SK-N-SH (cell line): ENCODE measurements around the gene ACTN4. TPM values are rescaled to one million over a fixed set of nuclear protein-coding genes. Genes with fewer than 3 reads are reported as not detected.

Experiments used
- CTCF ChIA-PET: fragments of 300-600, 350-600 bp; formaldehyde crosslinking; extraction: SDS; loops from one replicate; lab custom pipeline; 2021; lab: Yijun Ruan, JAX
- POLR2A ChIA-PET: fragments of 350-600 bp; sonication (Branson Sonifier 250); formaldehyde crosslinking; extraction: SDS; loops from one replicate; lab custom pipeline; 2020; ENCODE audit warnings: antibody characterized with exemption, inconsistent platforms; lab: Yijun Ruan, JAX
- DNase-seq: peaks from one replicate; pipeline ENCODE4 v3.0.0; 2012
- H2AFZ ChIP-seq: fragments of 200-600 bp; sonication (generic); 2 replicates; pipeline ENCODE4 v1.8.1; 2016; ENCODE audit warnings: antibody characterized with exemption, mild to moderate bottlenecking, low read depth
- H3F3A ChIP-seq: fragments of 200-600 bp; sonication (generic); replicated peaks from 2 replicates; pipeline ENCODE3; 2016; ENCODE audit warnings: antibody characterized with exemption, mild to moderate bottlenecking; ENCODE audit not compliant: insufficient read depth
- H3K27ac ChIP-seq, 2 experiments: fragments of 200-500 bp in 1 of 2; fragments of 200-600 bp in 1 of 2; sonication (Bioruptor generic) in 1 of 2; sonication (generic), shearing (Covaris generic) in 1 of 2; 2 replicates each; pipeline versions ENCODE4 v1.5.1 to v1.6.1; 2014 to 2016; ENCODE audit warnings: low read depth in 2 of 2, inconsistent platforms in 1 of 2, low read length in 1 of 2, mild to moderate bottlenecking in 1 of 2, mixed read lengths in 1 of 2
- H3K27me3 ChIP-seq: fragments of 200-600 bp; sonication (generic), shearing (Covaris generic); 2 replicates; pipeline ENCODE4 v1.6.1; 2016; ENCODE audit warnings: mixed run types; ENCODE audit not compliant: insufficient read depth
- H3K36me3 ChIP-seq, 2 experiments: fragments of 200-500 bp in 1 of 2; fragments of 200-600 bp in 1 of 2; sonication (Bioruptor generic) in 1 of 2; sonication (generic) in 1 of 2; replicated peaks in 1 of 2; 2 replicates each; pipeline versions ENCODE3 to v1.5.1; 2014 to 2016; ENCODE audit warnings: low read length in 1 of 2, mild to moderate bottlenecking in 1 of 2; ENCODE audit not compliant: insufficient read depth in 2 of 2, control insufficient read depth in 1 of 2
- H3K4me1 ChIP-seq, 2 experiments: fragments of 200-500 bp in 1 of 2; fragments of 200-600 bp in 1 of 2; sonication (Bioruptor generic) in 1 of 2; sonication (generic), shearing (Covaris generic) in 1 of 2; 2 replicates each; pipeline versions ENCODE4 v1.5.1 to v1.6.1; 2014 to 2016; ENCODE audit warnings: low read depth in 1 of 2, low read length in 1 of 2, mixed run types in 1 of 2; ENCODE audit not compliant: insufficient read depth in 2 of 2, control insufficient read depth in 1 of 2
- H3K4me2 ChIP-seq: fragments of 200-600 bp; sonication (generic), shearing (Covaris generic); 2 replicates; pipeline ENCODE4 v1.6.1; 2017; ENCODE audit warnings: mixed run types
- H3K4me3 ChIP-seq, 2 experiments: fragments of 200-500 bp in 1 of 2; fragments of 200-600 bp in 1 of 2; sonication (Bioruptor generic) in 1 of 2; sonication (generic), shearing (Covaris generic) in 1 of 2; 2 replicates each; pipeline versions ENCODE4 v1.5.1 to v1.8.1; 2014 to 2016; ENCODE audit warnings: low read depth in 2 of 2, inconsistent platforms in 1 of 2, low read length in 1 of 2, mild to moderate bottlenecking in 1 of 2, mixed read lengths in 1 of 2, moderate library complexity in 1 of 2
- H3K79me2 ChIP-seq: fragments of 200-600 bp; sonication (generic); 2 replicates; pipeline ENCODE4 v1.8.1; 2017; ENCODE audit warnings: mild to moderate bottlenecking; ENCODE audit not compliant: insufficient read depth
- H3K9ac ChIP-seq: fragments of 200-600 bp; sonication (generic); 2 replicates; pipeline ENCODE4 v1.6.1; 2017; ENCODE audit warnings: mixed run types
- H3K9me2 ChIP-seq: fragments of 200-600 bp; sonication (generic); 2 replicates; pipeline ENCODE4 v1.6.1; 2017; ENCODE audit warnings: mixed run types
- H3K9me3 ChIP-seq: fragments of 200-600 bp; sonication (generic); 2 replicates; pipeline ENCODE4 v1.6.1; 2017; ENCODE audit warnings: mixed run types, mild to moderate bottlenecking, moderate library complexity
- H4K20me1 ChIP-seq: fragments of 200-600 bp; sonication (generic); 2 replicates; pipeline ENCODE4 v1.6.1; 2017; ENCODE audit warnings: mild to moderate bottlenecking, mixed run types; ENCODE audit not compliant: insufficient read depth
- EP300 ChIP-seq, 2 experiments: IDR thresholded peaks; 2 replicates each; pipeline versions ENCODE4 v1.4.0 to v1.6.1; 2012; ENCODE audit warnings: borderline replicate concordance in 1 of 2, low read depth in 1 of 2, low read length in 1 of 2
- FOXJ3 ChIP-seq: sonication (generic); formaldehyde crosslinking; IDR thresholded peaks from 2 replicates; pipeline ENCODE4 v1.5.1; 2020; ENCODE audit warnings: mild to moderate bottlenecking, missing genetic modification reagents
- GABPA ChIP-seq: IDR thresholded peaks from 2 replicates; pipeline ENCODE4 v1.4.0; 2012; ENCODE audit warnings: low read depth, mild to moderate bottlenecking
- GATA2 ChIP-seq: sonication (generic); formaldehyde crosslinking; IDR thresholded peaks from 2 replicates; pipeline ENCODE4 v1.5.0; 2020; ENCODE audit warnings: mild to moderate bottlenecking, missing genetic modification reagents
- JUND ChIP-seq: IDR thresholded peaks from 2 replicates; pipeline ENCODE4 v1.4.0; 2012
- MEF2A ChIP-seq: IDR thresholded peaks from 2 replicates; pipeline ENCODE4 v1.4.0; 2012; ENCODE audit warnings: low read depth, borderline replicate concordance
- MXI1 ChIP-seq: IDR thresholded peaks from 2 replicates; pipeline ENCODE4 v1.6.1; 2012; ENCODE audit warnings: mild to moderate bottlenecking, low read depth, low read length, improper control_type of control experiment
- POLR2AphosphoS5 ChIP-seq: IDR thresholded peaks from 2 replicates; pipeline ENCODE4 v1.6.1; 2012; ENCODE audit warnings: low read depth, low read length
- RCOR1 ChIP-seq: fragments of 150-350 bp; IDR thresholded peaks from 2 replicates; pipeline ENCODE4 v1.6.1; 2017; ENCODE audit warnings: antibody characterized with exemption, low read length
- RFX5 ChIP-seq: IDR thresholded peaks from 2 replicates; pipeline ENCODE4 v1.6.1; 2012; ENCODE audit warnings: mild to moderate bottlenecking, improper control_type of control experiment, low read length
- RXRA ChIP-seq: IDR thresholded peaks from 2 replicates; pipeline ENCODE4 v1.4.0; 2012; ENCODE audit warnings: low read depth, mild to moderate bottlenecking, borderline replicate concordance
- SIN3A ChIP-seq: IDR thresholded peaks from 2 replicates; pipeline ENCODE4 v1.6.1; 2012; ENCODE audit warnings: low read depth, mild to moderate bottlenecking, low read length, moderate library complexity, borderline replicate concordance
- SMC3 ChIP-seq: IDR thresholded peaks from 2 replicates; pipeline ENCODE4 v1.6.1; 2012; ENCODE audit warnings: low read depth, low read length, improper control_type of control experiment
- TCF12 ChIP-seq: IDR thresholded peaks from 2 replicates; pipeline ENCODE4 v1.4.0; 2012
- TEAD4 ChIP-seq: IDR thresholded peaks from 2 replicates; pipeline ENCODE4 v1.4.0; 2012; ENCODE audit warnings: mild to moderate bottlenecking, borderline replicate concordance; ENCODE audit not compliant: insufficient read depth
- YY1 ChIP-seq: IDR thresholded peaks from 2 replicates; pipeline ENCODE4 v1.4.0; 2012; ENCODE audit warnings: low read depth, mild to moderate bottlenecking
- WGBS: methylation state at CpG from one replicate; pipeline ENCODE4 v1.1.6; 2017; ENCODE audit warnings: low lambda C conversion rate; 5-methylcytosine and 5-hydroxymethylcytosine counted together
- polyA plus RNA-seq, 3 experiments: library from polyadenylated mRNA; depleted of rRNA; stranded (reverse); fragments of >200 nt; gene quantifications; 2 replicates each; pipeline ENCODE4 v1.2.3, GENCODE V29; 2012
- TF ChIP-seq, protein P1 (sequence below): IDR thresholded peaks from 2 replicates; pipeline ENCODE4 v1.6.1; 2012; ENCODE audit warnings: mild to moderate bottlenecking, low read depth, low read length, moderate library complexity

ACTN4 gene
- polyA plus RNA-seq, 1 of the 3 experiments (the other 2 are of a cell fraction): 598 TPM

DNA sequence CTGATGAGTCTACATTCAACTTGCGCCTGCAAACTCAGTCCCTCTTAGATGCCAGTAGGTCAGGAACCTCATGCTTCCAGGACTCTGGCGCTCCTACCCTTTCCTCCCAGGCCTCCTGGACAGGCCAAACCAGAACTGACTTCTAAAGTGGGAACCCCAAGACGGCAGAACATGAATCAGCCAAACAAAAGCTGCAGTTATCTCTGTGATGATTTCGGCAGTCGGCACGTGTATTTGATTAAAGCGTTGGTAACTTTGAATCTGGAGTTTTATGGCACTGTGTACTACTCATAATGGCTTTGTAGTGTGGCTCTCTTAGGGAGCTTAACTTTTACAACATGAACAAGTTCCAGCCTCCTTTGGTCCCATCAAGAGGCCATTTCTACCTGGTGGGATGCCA, 13.7 kb downstream of the ACTN4 start (continued):
- no peak for TF ChIP-seq FOXJ3 (CRISPR knock-in tag)

DNA sequence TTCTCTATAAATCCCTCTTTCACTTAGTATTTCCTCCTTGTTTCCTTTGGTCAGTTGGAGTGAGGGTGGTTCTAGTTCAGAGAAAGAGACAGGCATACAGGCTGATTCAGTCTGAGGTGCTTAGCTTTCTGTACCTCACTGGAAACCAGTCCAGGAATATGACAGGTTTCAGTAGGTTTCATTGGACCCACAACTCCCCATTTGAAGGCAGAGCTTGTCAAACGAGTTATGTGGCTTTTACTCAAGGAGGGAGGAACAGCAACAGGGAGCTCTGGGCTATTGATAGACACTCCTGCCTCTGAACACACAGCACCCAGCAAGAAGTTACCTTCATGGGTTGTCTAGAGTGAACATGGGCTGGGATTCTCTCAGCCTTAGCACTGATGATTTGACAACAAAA, 14.5 kb downstream of the ACTN4 start:
- CTCF ChIA-PET: interaction anchor here (1.5 kb wide), 1 partner anchor 28 kb away, joined by 3 read pairs; no protein-coding TSS in a partner anchor
- POLR2A ChIA-PET: no interaction called here
- no peak overlapping the region for H3K9ac ChIP-seq

DNA sequence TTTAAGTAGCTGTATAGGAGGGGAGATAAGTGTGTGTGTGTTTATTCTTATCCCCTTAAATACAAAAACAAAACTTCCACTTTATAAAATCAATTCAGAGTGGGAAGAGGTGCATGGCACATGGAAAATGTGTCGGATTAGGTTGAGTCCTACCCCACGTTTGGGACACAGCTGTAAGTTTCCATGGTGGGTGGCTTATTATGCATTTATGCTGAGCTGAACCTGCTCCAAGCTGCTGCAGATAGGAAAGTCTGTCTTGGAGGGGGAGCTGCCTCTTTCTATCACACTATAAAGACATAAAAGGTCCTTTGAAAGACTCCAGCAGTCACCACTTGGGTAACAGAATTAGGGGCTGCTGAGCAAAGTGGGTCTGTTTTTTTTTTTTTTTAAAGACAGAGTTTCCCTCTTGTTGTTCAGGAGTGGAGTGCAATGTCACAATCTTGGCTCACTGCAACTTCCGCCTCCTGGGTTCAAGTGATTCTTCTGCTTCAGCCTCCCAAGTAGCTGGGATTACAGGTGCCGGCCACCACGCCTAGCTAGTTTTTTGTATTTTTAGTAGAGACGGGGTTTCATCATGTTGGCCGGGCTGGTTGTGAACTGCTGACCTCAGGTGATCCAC, 15.2 kb downstream of the ACTN4 start:
- no peak for TF ChIP-seq RXRA
- no peak for TF ChIP-seq JUND
- no peak for TF ChIP-seq RFX5
- no peak for TF ChIP-seq GABPA
- H3K4me1 ChIP-seq: peaks cover 47 to 71% of the 10 kb centered on the region in 2 experiments
- peaks cover 3 to 6% of the 10 kb centered on the region in 2 experiments for H3K36me3 ChIP-seq
- no peak for DNase-seq
- ChIA-PET CTCF (interaction anchor here (1.0 to 1.5 kb wide), 2 partner anchors 28 to 267 kb away, joined by 3 read pairs; no protein-coding TSS in a partner anchor), POLR2A (no interaction called here)
- 89% methylated on average over 7 of the region's 7 CpGs for WGBS
- no peaks in the 10 kb centered on the region for H3K27me3 ChIP-seq
- peaks cover 95% of the 10 kb centered on the region for H3K79me2 ChIP-seq
- no peak overlapping the region for H3K4me2 ChIP-seq
- H3K27ac ChIP-seq: peak overlapping the region in 1 of 2 experiments; percentile 99; a peak in 1 of 4 replicates
- H3K9me3 ChIP-seq: no peaks in the 10 kb centered on the region
- no peaks in the 10 kb centered on the region for H3K9me2 ChIP-seq
- H2AFZ ChIP-seq: no peak overlapping the region
- H3K4me3 ChIP-seq: no peak overlapping the region
- peaks cover 27% of the 10 kb centered on the region for H4K20me1 ChIP-seq
- no peak overlapping the region for H3K9ac ChIP-seq
- peaks cover 48% of the 10 kb centered on the region for H3F3A ChIP-seq

More for the DNA sequence above, 14.5 kb downstream of the ACTN4 start:
- DNase-seq: no peak
- peaks cover 42 to 71% of the 10 kb centered on the region in 2 experiments; a peak in 3 of 4 replicates for H3K4me1 ChIP-seq
- no peak overlapping the region for H2AFZ ChIP-seq
- H3K27me3 ChIP-seq: no peaks in the 10 kb centered on the region
- WGBS: 70% methylated on average over 1 of the region's 1 CpG
- H3F3A ChIP-seq: peaks cover 48% of the 10 kb centered on the region
- H4K20me1 ChIP-seq: peaks cover 23% of the 10 kb centered on the region
- TF ChIP-seq EP300 (IDR thresholded peaks at IDR 0.05; ENCODE audit: borderline replicate concordance in 1 of 2, low read depth in 1 of 2, low read length in 1 of 2): no peak
- TF ChIP-seq POLR2AphosphoS5: no peak
- TF ChIP-seq SMC3: no peak
- no peak for TF ChIP-seq TCF12
- no peak for TF ChIP-seq GABPA
- no peak for TF ChIP-seq SIN3A
- no peak for TF ChIP-seq GATA2 (CRISPR knock-in tag)
- TF ChIP-seq, protein P1, sequence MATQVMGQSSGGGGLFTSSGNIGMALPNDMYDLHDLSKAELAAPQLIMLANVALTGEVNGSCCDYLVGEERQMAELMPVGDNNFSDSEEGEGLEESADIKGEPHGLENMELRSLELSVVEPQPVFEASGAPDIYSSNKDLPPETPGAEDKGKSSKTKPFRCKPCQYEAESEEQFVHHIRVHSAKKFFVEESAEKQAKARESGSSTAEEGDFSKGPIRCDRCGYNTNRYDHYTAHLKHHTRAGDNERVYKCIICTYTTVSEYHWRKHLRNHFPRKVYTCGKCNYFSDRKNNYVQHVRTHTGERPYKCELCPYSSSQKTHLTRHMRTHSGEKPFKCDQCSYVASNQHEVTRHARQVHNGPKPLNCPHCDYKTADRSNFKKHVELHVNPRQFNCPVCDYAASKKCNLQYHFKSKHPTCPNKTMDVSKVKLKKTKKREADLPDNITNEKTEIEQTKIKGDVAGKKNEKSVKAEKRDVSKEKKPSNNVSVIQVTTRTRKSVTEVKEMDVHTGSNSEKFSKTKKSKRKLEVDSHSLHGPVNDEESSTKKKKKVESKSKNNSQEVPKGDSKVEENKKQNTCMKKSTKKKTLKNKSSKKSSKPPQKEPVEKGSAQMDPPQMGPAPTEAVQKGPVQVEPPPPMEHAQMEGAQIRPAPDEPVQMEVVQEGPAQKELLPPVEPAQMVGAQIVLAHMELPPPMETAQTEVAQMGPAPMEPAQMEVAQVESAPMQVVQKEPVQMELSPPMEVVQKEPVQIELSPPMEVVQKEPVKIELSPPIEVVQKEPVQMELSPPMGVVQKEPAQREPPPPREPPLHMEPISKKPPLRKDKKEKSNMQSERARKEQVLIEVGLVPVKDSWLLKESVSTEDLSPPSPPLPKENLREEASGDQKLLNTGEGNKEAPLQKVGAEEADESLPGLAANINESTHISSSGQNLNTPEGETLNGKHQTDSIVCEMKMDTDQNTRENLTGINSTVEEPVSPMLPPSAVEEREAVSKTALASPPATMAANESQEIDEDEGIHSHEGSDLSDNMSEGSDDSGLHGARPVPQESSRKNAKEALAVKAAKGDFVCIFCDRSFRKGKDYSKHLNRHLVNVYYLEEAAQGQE: no peak
- TF ChIP-seq MEF2A: no peak
- no peak for TF ChIP-seq RCOR1
- TF ChIP-seq TEAD4: no peak
- no peak for TF ChIP-seq YY1
- no peak for TF ChIP-seq RXRA
- TF ChIP-seq MXI1: no peak
- TF ChIP-seq, all 33 proteins: peak for 0
- no peak overlapping the region for H3K4me3 ChIP-seq
- H3K27ac ChIP-seq: peak overlapping the region; percentile 36 to 99; a peak in 2 of 4 replicates
- 0 out of 2 replicates have a peak overlapping the region, but pooled peaks have one; percentile 1 for H3K4me2 ChIP-seq
- peaks cover 3 to 6% of the 10 kb centered on the region in 2 experiments for H3K36me3 ChIP-seq
- no peaks in the 10 kb centered on the region for H3K9me3 ChIP-seq
- H3K79me2 ChIP-seq: peaks cover 95% of the 10 kb centered on the region
- H3K9me2 ChIP-seq: no peaks in the 10 kb centered on the region
